ENCODE results near the gene NCEH1. TPM values are rescaled to one million over a fixed set of nuclear protein-coding genes. Genes with fewer than 3 reads are reported as not detected.

NCEH1 gene
- total RNA-seq, 4 donors from 2014 or later: 6.4 to 85.8 (median 12.1) TPM

- no peak for TF ChIP-seq CTCF (IDR thresholded peaks at IDR 0.05; ENCODE audit: low read depth)
Measured at GRCh38 chr3:172635588-172635987, 75.3 kb downstream of the NCEH1 start.

- no peak for TF ChIP-seq CTCF (IDR thresholded peaks at IDR 0.05; ENCODE audit: low read depth)
Measured at GRCh38 chr3:172634948-172635347, 75.9 kb downstream of the NCEH1 start.

- TF ChIP-seq CTCF (IDR thresholded peaks at IDR 0.05; ENCODE audit: low read depth): no peak
Measured at GRCh38 chr3:172630316-172630715, 80.6 kb downstream of the NCEH1 start.

GRCh38 chr3:172629470-172629869 is 81.4 kb downstream of the NCEH1 start:
- no peak for TF ChIP-seq CTCF (IDR thresholded peaks at IDR 0.05; ENCODE audit: low read depth)

- no peak for TF ChIP-seq CTCF (IDR thresholded peaks at IDR 0.05; ENCODE audit: low read depth)
Measured at GRCh38 chr3:172627057-172627809, 83.6 kb downstream of the NCEH1 start.

GRCh38 chr3:172626021-172626640 is 84.7 kb downstream of the NCEH1 start:
- TF ChIP-seq CTCF (IDR thresholded peaks at IDR 0.05; ENCODE audit: low read depth): no peak

GRCh38 chr3:172625404-172625803 is 85.5 kb downstream of the NCEH1 start:
- TF ChIP-seq CTCF (IDR thresholded peaks at IDR 0.05; ENCODE audit: low read depth): no peak

All from subcutaneous adipose tissue (tissue), 4 donors.